Activated T-helper 17 cell treated with anti-CD3 and anti-CD28 coated beads, Interleukin-2, amount 50 U/mL, for 72 hours (primary cell): Measurements from ENCODE around the gene ENDOU. TPM values are rescaled to one million over a fixed set of nuclear protein-coding genes. Genes with fewer than 3 reads are reported as not detected.

ENCODE experiments used
- ATAC-seq: fragments of 150-1000 bp; cut with Tn5 transposase; replicated peaks from 2 replicates; pipeline ENCODE4 v1.10.0; 2021; ENCODE audit warnings: mild to moderate bottlenecking, moderate library complexity
- H3K27ac Mint-ChIP-seq: one replicate; pipeline ENCODE4 v1.8.0; 2022; ENCODE audit warnings: mixed read lengths
- H3K27me3 Mint-ChIP-seq: one replicate; pipeline ENCODE4 v1.8.0; 2022; ENCODE audit warnings: mixed read lengths
- H3K36me3 Mint-ChIP-seq: one replicate; pipeline ENCODE4 v1.8.0; 2022; ENCODE audit warnings: low read depth, mild to moderate bottlenecking, mixed read lengths
- H3K4me1 Mint-ChIP-seq: one replicate; pipeline ENCODE4 v1.8.0; 2022; ENCODE audit warnings: mixed read lengths
- H3K4me3 Mint-ChIP-seq: one replicate; pipeline ENCODE4 v1.8.0; 2022; ENCODE audit warnings: mild to moderate bottlenecking, mixed read lengths
- H3K9me3 Mint-ChIP-seq: one replicate; pipeline ENCODE4 v1.8.0; 2022; ENCODE audit warnings: mixed read lengths
- total RNA-seq, 2 donors: library from RNA; stranded (reverse); gene quantifications; one replicate each; pipeline ENCODE4 v1.2.3, GENCODE V29; 2022

Gene ENDOU
- total RNA-seq, 2 donors from 2014 or later, result 0.16 TPM; not detected in 1

- Mint-ChIP-seq H3K4me3 (no peak overlapping the region), H3K27ac (peak overlapping the region; percentile 34)
These were observed 16.1 kb downstream of the ENDOU start for GRCh38 chr12:47709237-47709636.

GRCh38 chr12:47707905-47708543, 17.3 kb downstream of the ENDOU start:
- no peaks in the 10 kb centered on the region for H3K9me3 Mint-ChIP-seq
- H3K4me1 Mint-ChIP-seq, result peaks cover 34% of the 10 kb centered on the region
- no peaks in the 10 kb centered on the region for H3K27me3 Mint-ChIP-seq
- H3K27ac Mint-ChIP-seq, result peak overlapping the region; percentile 70
- H3K4me3 Mint-ChIP-seq, result peak overlapping the region; percentile 98
- ATAC-seq, result no peak
- H3K36me3 Mint-ChIP-seq, result peaks cover 20% of the 10 kb centered on the region

More at GRCh38 chr12:47709237-47709636, 16.1 kb downstream of the ENDOU start:
- Mint-ChIP-seq H3K9me3 (no peaks in the 10 kb centered on the region), H3K4me1 (peaks cover 23% of the 10 kb centered on the region), H3K36me3 (peaks cover 10% of the 10 kb centered on the region), H3K27me3 (no peaks in the 10 kb centered on the region)
- no peak for ATAC-seq

- no peak for ATAC-seq
- peaks cover 26% of the 10 kb centered on the region for H3K36me3 Mint-ChIP-seq
- H3K27ac Mint-ChIP-seq, result peak overlapping the region; percentile 70
- H3K4me1 Mint-ChIP-seq, result peaks cover 34% of the 10 kb centered on the region
- no peaks in the 10 kb centered on the region for H3K9me3 Mint-ChIP-seq
- H3K27me3 Mint-ChIP-seq, result no peaks in the 10 kb centered on the region
- peak overlapping the region; percentile 98 for H3K4me3 Mint-ChIP-seq
These were observed 17.9 kb downstream of the ENDOU start for GRCh38 chr12:47707355-47707754.

GRCh38 chr12:47705566-47706425, 19.5 kb downstream of the ENDOU start, which contains the start of gene RPAP3:
TSS of gene RPAP3 (minus strand) at chr12:47706030. CDS start at chr12:47702840, 3,190 bp downstream.
- peak; percentile 94 for ATAC-seq
- Mint-ChIP-seq H3K4me3 (peak within 1 kb of the TSS; percentile 98), H3K9me3 (no peaks in the 10 kb centered on the region), H3K27ac (peak within 1 kb of the TSS; percentile 97), H3K27me3 (no peaks in the 10 kb centered on the region), H3K4me1 (peaks cover 34% of the 10 kb centered on the region), H3K36me3 (peaks cover 41% of the 10 kb centered on the region)

- Mint-ChIP-seq H3K27ac (peak overlapping the region; percentile 47), H3K4me1 (peaks cover 34% of the 10 kb centered on the region), H3K36me3 (peaks cover 47% of the 10 kb centered on the region), H3K9me3 (no peaks in the 10 kb centered on the region), H3K4me3 (peak overlapping the region; percentile 98), H3K27me3 (no peaks in the 10 kb centered on the region)
- ATAC-seq, result no peak
These were observed 20.1 kb downstream of the ENDOU start for GRCh38 chr12:47705229-47705565.

GRCh38 chr12:47704719-47705118, 20.6 kb downstream of the ENDOU start:
- Mint-ChIP-seq H3K4me1 (peaks cover 34% of the 10 kb centered on the region), H3K9me3 (no peaks in the 10 kb centered on the region), H3K27ac (peak overlapping the region; percentile 47), H3K36me3 (peaks cover 52% of the 10 kb centered on the region), H3K27me3 (no peaks in the 10 kb centered on the region), H3K4me3 (peak overlapping the region; percentile 98)
- ATAC-seq, result no peak

GRCh38 chr12:47700263-47700662, 25.0 kb downstream of the ENDOU start:
- H3K36me3 Mint-ChIP-seq, result peaks cover 87% of the 10 kb centered on the region

GRCh38 chr12:47698631-47699030, 26.7 kb downstream of the ENDOU start:
- Mint-ChIP-seq H3K36me3 (peaks cover 97% of the 10 kb centered on the region), H3K4me1 (peaks cover 5% of the 10 kb centered on the region), H3K27me3 (no peaks in the 10 kb centered on the region), H3K4me3 (no peak overlapping the region), H3K9me3 (no peaks in the 10 kb centered on the region), H3K27ac (no peak overlapping the region)
- ATAC-seq, result no peak

More at GRCh38 chr12:47700263-47700662, 25.0 kb downstream of the ENDOU start:
- H3K9me3 Mint-ChIP-seq, result no peaks in the 10 kb centered on the region
- H3K4me3 Mint-ChIP-seq, result no peak overlapping the region
- no peak for ATAC-seq
- peaks cover 17% of the 10 kb centered on the region for H3K4me1 Mint-ChIP-seq
- no peaks in the 10 kb centered on the region for H3K27me3 Mint-ChIP-seq
- no peak overlapping the region for H3K27ac Mint-ChIP-seq

GRCh38 chr12:47698055-47698454, 27.2 kb downstream of the ENDOU start:
- Mint-ChIP-seq H3K27ac (no peak overlapping the region), H3K4me3 (no peak overlapping the region), H3K4me1 (peaks cover 3% of the 10 kb centered on the region), H3K27me3 (no peaks in the 10 kb centered on the region), H3K36me3 (peaks cover 98% of the 10 kb centered on the region), H3K9me3 (no peaks in the 10 kb centered on the region)
- no peak for ATAC-seq

- no peak for ATAC-seq
- Mint-ChIP-seq H3K27me3 (no peaks in the 10 kb centered on the region), H3K36me3 (peaks cover 87% of the 10 kb centered on the region), H3K4me1 (peaks cover 3% of the 10 kb centered on the region), H3K27ac (no peak overlapping the region), H3K9me3 (no peaks in the 10 kb centered on the region), H3K4me3 (no peak overlapping the region)
These were observed 36.1 kb downstream of the ENDOU start for GRCh38 chr12:47689215-47689614.

GRCh38 chr12:47687636-47688035, 37.7 kb downstream of the ENDOU start:
- no peaks in the 10 kb centered on the region for H3K4me1 Mint-ChIP-seq
- H3K36me3 Mint-ChIP-seq, result peaks cover 85% of the 10 kb centered on the region
- H3K27ac Mint-ChIP-seq, result no peak overlapping the region
- H3K4me3 Mint-ChIP-seq, result no peak overlapping the region
- no peaks in the 10 kb centered on the region for H3K9me3 Mint-ChIP-seq
- no peak for ATAC-seq
- H3K27me3 Mint-ChIP-seq, result no peaks in the 10 kb centered on the region

- Mint-ChIP-seq H3K27me3 (no peaks in the 10 kb centered on the region), H3K27ac (no peak overlapping the region), H3K4me3 (no peak overlapping the region), H3K9me3 (no peaks in the 10 kb centered on the region), H3K4me1 (no peaks in the 10 kb centered on the region), H3K36me3 (peaks cover 85% of the 10 kb centered on the region)
- no peak for ATAC-seq
These were observed 38.5 kb downstream of the ENDOU start for GRCh38 chr12:47686645-47687240.

- H3K4me1 Mint-ChIP-seq, result peaks cover 15% of the 10 kb centered on the region
- H3K4me3 Mint-ChIP-seq, result no peak overlapping the region
- no peak for ATAC-seq
- no peak overlapping the region for H3K27ac Mint-ChIP-seq
- H3K27me3 Mint-ChIP-seq, result no peaks in the 10 kb centered on the region
- no peaks in the 10 kb centered on the region for H3K9me3 Mint-ChIP-seq
- peaks cover 91% of the 10 kb centered on the region for H3K36me3 Mint-ChIP-seq
These were observed 45.5 kb downstream of the ENDOU start for GRCh38 chr12:47679785-47680184.

- peak; percentile 24 for ATAC-seq
- H3K4me3 Mint-ChIP-seq, result no peak overlapping the region
- peaks cover 26% of the 10 kb centered on the region for H3K4me1 Mint-ChIP-seq
- peaks cover 89% of the 10 kb centered on the region for H3K36me3 Mint-ChIP-seq
- H3K27ac Mint-ChIP-seq, result no peak overlapping the region
- no peaks in the 10 kb centered on the region for H3K9me3 Mint-ChIP-seq
- H3K27me3 Mint-ChIP-seq, result no peaks in the 10 kb centered on the region
These were observed 53.2 kb downstream of the ENDOU start for GRCh38 chr12:47672068-47672467.
